Endothelial cell (in vitro differentiated cells): ENCODE data around the gene GLS. TPM values are rescaled to one million over a fixed set of nuclear protein-coding genes. Genes with fewer than 3 reads are reported as not detected.

Experiments
- DNase-seq: peaks from one replicate; pipeline ENCODE4 v3.0.0; 2021; ENCODE audit warnings: low spot score
- H3K27ac Mint-ChIP-seq: one replicate; pipeline ENCODE4 v1.8.0; 2021; ENCODE audit warnings: mixed read lengths, inconsistent platforms; ENCODE audit not compliant: unreplicated experiment
- H3K27me3 Mint-ChIP-seq: one replicate; pipeline ENCODE4 v1.8.0; 2021; ENCODE audit warnings: mild to moderate bottlenecking, moderate library complexity, mixed read lengths, inconsistent platforms; ENCODE audit not compliant: unreplicated experiment
- H3K36me3 Mint-ChIP-seq: one replicate; pipeline ENCODE4 v1.8.0; 2021; ENCODE audit warnings: mild to moderate bottlenecking, low read depth, mixed read lengths, inconsistent platforms; ENCODE audit not compliant: unreplicated experiment
- H3K4me1 Mint-ChIP-seq: one replicate; pipeline ENCODE4 v1.8.0; 2021; ENCODE audit warnings: mild to moderate bottlenecking, mixed read lengths, inconsistent platforms; ENCODE audit not compliant: unreplicated experiment
- H3K4me3 Mint-ChIP-seq: one replicate; pipeline ENCODE4 v1.8.0; 2021; ENCODE audit warnings: mild to moderate bottlenecking, mixed read lengths, inconsistent platforms; ENCODE audit not compliant: unreplicated experiment
- H3K9me3 Mint-ChIP-seq: one replicate; pipeline ENCODE4 v1.8.0; 2021; ENCODE audit warnings: mixed read lengths, inconsistent platforms; ENCODE audit not compliant: unreplicated experiment
- total RNA-seq: library from RNA; stranded (reverse); fragmentation: NEBNext Ultra II Directional; extraction: Animal tissue kit (Norgen Biotek cat#: 25700); gene quantifications from one replicate; pipeline ENCODE4 v1.2.1, GENCODE V29; 2021; ENCODE audit not compliant: unreplicated experiment
- TF ChIP-seq, protein P1 (sequence below): fragments of 200-600 bp; sonication (generic); IDR thresholded peaks from one replicate; pipeline ENCODE4 v1.5.0; 2021; ENCODE audit warnings: antibody characterized with exemption; ENCODE audit not compliant: unreplicated experiment

GLS gene
- total RNA-seq, 1 donor from 2014 or later, result 130 TPM

DNA sequence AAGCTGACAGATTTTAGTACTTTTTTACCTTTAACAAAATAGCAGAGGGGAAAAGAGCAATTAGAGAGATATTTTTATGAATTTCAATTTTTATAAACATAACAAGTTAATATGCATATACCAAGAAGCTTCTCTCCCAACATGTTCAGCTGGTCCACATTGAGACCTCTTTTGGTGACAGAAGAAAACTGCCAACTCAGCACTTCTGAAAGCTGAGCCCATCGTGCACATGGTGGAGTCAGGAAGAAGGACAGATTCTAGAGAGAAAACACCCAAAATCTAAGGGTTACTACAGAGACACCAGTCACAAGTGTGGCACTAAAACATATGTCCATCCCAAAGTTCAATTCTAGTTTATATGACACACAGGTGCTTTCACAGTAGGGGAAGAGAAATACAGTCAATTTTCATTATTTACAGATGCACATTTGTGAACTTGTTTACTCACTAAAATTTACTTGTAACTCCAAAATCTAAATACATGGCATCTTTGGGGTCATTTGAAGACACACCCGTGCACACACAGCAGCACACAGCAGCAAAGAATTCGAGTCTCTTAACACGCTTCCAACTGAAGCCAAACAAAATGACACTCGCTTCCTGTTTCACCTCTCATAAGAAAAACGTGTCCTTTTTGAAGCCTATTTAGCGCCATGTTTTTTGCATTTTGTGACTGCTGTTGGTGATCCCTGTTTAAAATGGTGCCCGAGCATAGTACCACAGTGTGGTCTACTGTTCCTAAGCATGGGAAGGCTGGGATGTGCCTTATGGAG, 101.8 kb downstream of the GLS start:
- H3K9me3 Mint-ChIP-seq, result no peaks in the 10 kb centered on the region
- DNase-seq, result no peak
- peak overlapping the region; percentile 64 for H3K4me3 Mint-ChIP-seq
- peaks cover 48% of the 10 kb centered on the region for H3K4me1 Mint-ChIP-seq
- peaks cover 6% of the 10 kb centered on the region for H3K27me3 Mint-ChIP-seq
- peaks cover 56% of the 10 kb centered on the region for H3K36me3 Mint-ChIP-seq
- no peak overlapping the region for H3K27ac Mint-ChIP-seq
- TF ChIP-seq, protein P1, sequence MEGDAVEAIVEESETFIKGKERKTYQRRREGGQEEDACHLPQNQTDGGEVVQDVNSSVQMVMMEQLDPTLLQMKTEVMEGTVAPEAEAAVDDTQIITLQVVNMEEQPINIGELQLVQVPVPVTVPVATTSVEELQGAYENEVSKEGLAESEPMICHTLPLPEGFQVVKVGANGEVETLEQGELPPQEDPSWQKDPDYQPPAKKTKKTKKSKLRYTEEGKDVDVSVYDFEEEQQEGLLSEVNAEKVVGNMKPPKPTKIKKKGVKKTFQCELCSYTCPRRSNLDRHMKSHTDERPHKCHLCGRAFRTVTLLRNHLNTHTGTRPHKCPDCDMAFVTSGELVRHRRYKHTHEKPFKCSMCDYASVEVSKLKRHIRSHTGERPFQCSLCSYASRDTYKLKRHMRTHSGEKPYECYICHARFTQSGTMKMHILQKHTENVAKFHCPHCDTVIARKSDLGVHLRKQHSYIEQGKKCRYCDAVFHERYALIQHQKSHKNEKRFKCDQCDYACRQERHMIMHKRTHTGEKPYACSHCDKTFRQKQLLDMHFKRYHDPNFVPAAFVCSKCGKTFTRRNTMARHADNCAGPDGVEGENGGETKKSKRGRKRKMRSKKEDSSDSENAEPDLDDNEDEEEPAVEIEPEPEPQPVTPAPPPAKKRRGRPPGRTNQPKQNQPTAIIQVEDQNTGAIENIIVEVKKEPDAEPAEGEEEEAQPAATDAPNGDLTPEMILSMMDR, result no peak

DNA sequence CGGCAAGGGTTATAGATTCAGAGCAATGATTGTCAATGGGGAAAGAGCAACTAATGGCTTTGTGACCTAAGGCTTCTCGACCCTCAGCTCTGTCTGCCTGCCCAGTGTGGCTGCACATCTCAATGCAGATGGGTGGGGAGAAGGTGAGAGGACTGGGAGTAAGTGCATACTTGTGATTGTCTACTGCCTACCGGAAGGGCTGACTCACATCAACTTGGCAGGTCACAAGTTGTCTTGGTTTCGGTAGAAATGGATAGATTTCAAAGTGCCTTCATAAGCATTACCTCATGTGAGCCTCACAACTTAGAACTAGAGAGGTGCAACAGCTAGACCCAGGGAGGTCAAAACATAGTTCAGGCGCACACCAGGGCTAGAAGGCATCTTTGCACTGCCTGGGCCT, 104.0 kb downstream of the GLS start:
- DNase-seq, result no peak
- peak overlapping the region; percentile 28 for H3K4me3 Mint-ChIP-seq
- TF ChIP-seq, protein P1, result no peak
- H3K27me3 Mint-ChIP-seq, result peaks cover 9% of the 10 kb centered on the region
- peaks cover 27% of the 10 kb centered on the region for H3K4me1 Mint-ChIP-seq
- H3K36me3 Mint-ChIP-seq, result peaks cover 59% of the 10 kb centered on the region
- no peaks in the 10 kb centered on the region for H3K9me3 Mint-ChIP-seq
- H3K27ac Mint-ChIP-seq, result no peak overlapping the region

DNA sequence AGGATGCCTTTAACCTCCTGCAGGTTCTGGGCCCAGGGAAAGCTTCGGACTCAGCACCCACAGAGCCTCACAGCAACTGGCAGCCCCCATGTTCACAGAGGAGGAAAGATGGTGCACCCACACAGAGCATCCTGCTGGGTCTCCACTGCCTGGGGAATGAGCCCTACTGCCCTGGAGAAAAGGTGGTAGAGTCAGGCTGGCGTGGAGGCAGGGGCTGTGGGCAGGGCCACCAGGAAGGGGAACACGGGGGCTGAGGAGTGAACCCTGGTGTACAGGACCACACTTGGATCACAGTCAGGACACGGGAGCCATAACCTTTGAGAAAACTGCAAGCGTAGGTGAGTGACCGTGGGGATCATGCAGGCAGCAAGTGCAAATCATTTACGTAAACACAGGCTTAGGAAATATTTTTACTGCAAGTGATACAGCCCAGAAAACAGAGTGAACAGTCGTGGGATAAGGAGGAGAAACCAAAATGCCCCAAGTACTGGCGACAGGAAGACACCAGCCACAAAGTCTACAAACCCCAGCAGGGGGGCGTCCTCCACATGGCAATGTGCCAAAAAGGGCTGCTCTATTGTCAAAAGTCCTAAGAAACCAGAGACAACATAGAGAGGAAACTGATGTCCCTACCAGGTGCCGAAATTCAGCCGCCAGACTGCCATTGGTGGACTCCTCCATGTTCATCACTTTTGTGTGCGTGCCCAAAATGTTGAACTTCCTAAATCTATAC, 105.8 kb downstream of the GLS start:
- DNase-seq, result no peak
- peak overlapping the region; percentile 36 for H3K27ac Mint-ChIP-seq
- peaks cover 67% of the 10 kb centered on the region for H3K36me3 Mint-ChIP-seq
- no peak overlapping the region for H3K4me3 Mint-ChIP-seq
- no peaks in the 10 kb centered on the region for H3K9me3 Mint-ChIP-seq
- TF ChIP-seq, protein P1, result no peak
- peaks cover 9% of the 10 kb centered on the region for H3K4me1 Mint-ChIP-seq
- H3K27me3 Mint-ChIP-seq, result peaks cover 7% of the 10 kb centered on the region

DNA sequence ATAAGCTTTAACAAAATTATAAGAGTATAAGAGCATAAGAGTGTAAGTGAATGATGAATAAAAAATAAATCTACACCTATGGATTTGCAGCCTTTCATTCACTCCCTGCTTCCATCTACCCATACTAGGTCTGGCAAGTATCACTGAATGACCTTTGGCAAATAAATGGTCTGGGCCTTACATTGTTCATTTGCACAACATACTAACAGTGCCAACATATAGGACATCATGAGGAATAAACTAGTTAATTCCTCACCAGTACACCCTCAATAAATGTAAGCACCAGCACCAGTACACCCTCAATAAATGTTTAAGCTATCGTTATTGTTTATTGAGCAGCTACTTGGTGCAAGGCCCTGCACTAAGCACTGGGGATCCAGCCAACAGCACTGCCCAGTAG, 106.5 kb downstream of the GLS start:
- no peak for DNase-seq
- Mint-ChIP-seq H3K27me3 (peaks cover 7% of the 10 kb centered on the region), H3K4me1 (peaks cover 6% of the 10 kb centered on the region), H3K27ac (no peak overlapping the region), H3K4me3 (no peak overlapping the region), H3K9me3 (no peaks in the 10 kb centered on the region), H3K36me3 (peaks cover 63% of the 10 kb centered on the region)
- TF ChIP-seq, protein P1, result no peak

DNA sequence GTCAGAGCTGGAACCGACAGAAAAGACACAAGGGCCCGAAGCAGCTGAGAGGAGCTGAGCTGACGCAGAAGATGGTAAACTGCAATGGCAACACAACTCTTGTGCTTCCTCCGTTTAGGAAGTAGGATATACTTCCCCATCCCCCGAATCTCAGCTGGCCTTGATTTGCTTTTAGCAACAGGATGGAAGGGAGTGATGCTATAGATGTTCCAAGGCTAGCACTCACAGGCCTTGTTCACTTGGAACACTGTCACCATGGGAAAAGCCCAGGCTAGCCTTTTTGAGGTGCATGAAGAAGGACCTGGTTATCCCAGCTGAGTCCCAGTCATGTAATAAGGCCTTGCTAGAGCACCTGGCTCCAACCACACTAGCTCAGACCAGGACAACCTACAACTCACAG, 107.3 kb downstream of the GLS start:
- Mint-ChIP-seq H3K4me1 (peaks cover 6% of the 10 kb centered on the region), H3K4me3 (no peak overlapping the region), H3K27me3 (peaks cover 7% of the 10 kb centered on the region), H3K27ac (no peak overlapping the region), H3K36me3 (peaks cover 55% of the 10 kb centered on the region), H3K9me3 (no peaks in the 10 kb centered on the region)
- TF ChIP-seq, protein P1, result no peak
- no peak for DNase-seq
